ENCODE measurements around the gene KCNN3.

Gene KCNN3

GRCh38 chr1:154755858-154756730 is 114.0 kb downstream of the KCNN3 start:
- H3K4me3 ChIP-seq (ENCODE audit: control insufficient read depth, low read depth, low read length): no peak overlapping the region
- no peak for TF ChIP-seq CTCF (conservative IDR thresholded peaks at IDR 0.05; ENCODE audit: control insufficient read depth, insufficient read depth, low read depth, low read length)
- DNase-seq (ENCODE audit: low read depth): peak; percentile 44

GRCh38 chr1:154753426-154753825 is 116.7 kb downstream of the KCNN3 start:
- no peak for DNase-seq (ENCODE audit: low read depth)
- H3K4me3 ChIP-seq (ENCODE audit: control insufficient read depth, low read depth, low read length): no peak overlapping the region
- TF ChIP-seq CTCF (conservative IDR thresholded peaks at IDR 0.05; ENCODE audit: control insufficient read depth, insufficient read depth, low read depth, low read length): no peak

DNA sequence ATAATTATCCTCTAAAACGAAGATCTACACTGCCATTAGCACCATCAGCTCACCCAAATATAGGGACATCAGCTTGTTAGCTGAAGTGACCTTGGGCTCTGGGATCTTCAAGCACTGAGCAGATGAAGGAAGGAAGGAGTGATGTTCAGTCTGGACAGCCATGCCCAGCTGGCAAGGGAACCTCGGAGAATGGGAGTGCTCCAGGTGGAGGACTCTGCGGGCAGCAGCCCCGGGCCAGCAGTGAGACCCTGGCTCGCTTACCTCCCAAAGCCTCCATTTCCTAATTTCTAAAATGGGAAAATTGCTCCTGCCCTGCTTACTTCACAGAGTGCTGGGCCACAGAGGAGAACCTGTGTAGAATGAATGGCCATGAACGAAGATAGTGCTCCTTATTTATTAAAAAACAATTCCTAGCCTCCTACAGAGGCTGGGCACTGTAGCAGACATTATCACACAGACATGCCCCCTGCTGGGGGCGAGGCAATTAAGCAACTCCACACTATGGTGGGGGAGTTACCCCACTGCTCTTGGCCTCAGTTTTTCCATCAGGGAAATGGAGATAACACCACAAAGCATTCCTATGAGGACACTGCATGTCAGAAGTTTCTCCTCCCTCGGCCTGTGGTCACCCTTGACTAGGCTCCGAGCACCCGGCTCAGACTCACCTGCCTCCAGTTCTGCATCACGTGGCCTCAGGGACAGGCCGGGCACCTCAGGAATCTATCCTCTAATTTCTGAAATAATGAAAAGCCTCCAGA is 117.6 kb downstream of the KCNN3 start:
- TF ChIP-seq CTCF (conservative IDR thresholded peaks at IDR 0.05; ENCODE audit: control insufficient read depth, insufficient read depth, low read depth, low read length): no peak
- H3K4me3 ChIP-seq (ENCODE audit: control insufficient read depth, low read depth, low read length): no peak overlapping the region
- no peak for DNase-seq (ENCODE audit: low read depth)

DNA sequence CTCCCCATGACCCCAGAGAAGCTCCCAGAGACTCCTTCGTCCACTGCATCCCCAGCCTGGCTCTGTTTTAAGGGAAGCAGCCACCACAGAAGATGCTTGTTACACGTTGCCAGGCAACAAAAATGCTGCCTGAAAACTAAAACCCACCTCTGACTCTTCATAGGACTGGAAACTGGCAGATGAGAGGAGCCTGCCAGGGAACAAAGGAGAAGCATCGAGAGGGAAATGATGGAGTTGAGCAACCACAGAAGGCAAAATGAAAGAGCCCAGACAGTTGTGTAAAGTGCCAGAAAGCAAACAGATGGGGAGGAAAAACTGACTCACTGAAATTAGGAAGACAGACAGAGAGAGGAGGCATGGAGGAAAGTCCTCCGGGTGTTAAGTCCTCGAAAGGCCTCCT is 118.4 kb downstream of the KCNN3 start:
- peak; percentile 76 for DNase-seq (ENCODE audit: low read depth)

DNA sequence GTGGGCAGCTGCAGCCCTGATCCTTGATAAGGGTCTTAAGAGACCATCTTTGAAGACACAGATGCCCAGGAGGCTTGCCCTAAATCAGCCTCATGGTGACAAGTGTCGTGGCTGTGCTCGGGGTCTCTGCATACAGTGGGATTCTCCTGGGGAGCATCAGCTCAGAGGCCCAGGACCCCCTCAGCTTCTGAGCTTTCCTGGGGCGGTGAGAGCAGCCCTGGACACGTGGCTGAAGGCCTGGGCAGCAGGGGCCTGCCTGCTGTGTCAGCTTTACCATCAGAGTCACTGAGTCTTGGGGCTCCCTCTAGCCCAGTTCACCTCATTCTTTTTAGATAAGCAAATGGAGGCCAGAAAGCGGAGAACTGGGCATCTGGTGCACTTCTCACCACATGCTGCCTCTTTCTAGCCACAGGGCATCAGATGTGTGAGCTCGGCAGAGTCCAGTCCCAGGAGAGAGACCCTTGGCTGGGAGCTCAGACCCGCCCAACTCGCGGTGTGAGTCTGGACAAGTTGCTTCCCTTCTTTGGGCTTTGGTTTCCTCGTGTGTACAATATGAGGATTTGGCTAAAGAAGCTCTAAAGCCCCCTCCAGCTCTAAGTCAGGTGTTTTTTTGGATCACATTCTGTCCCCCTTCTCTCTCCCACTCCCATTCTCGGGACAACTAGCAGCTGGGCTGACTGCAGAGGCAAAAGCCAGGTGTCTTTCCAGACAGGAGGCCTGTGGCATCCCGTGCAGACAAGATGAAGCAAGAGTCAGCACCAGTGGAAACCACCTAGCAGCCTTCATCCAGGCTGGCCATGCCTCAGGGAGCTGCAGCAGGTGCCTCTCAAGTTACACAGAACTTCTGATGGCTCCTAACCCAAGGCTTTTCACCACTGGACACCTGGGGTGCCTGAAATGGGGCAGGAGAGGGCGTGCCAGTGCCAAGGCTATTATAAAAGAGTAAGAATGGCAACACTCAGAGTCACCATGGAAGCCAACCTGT is 119.1 kb downstream of the KCNN3 start:
- no peak overlapping the region for H3K4me3 ChIP-seq (ENCODE audit: control insufficient read depth, low read depth, low read length)
- DNase-seq (ENCODE audit: low read depth): no peak
- no peak for TF ChIP-seq CTCF (conservative IDR thresholded peaks at IDR 0.05; ENCODE audit: control insufficient read depth, insufficient read depth, low read depth, low read length)

More for the DNA sequence above, 118.4 kb downstream of the KCNN3 start:
- no peak overlapping the region for H3K4me3 ChIP-seq (ENCODE audit: control insufficient read depth, low read depth, low read length)
- no peak for TF ChIP-seq CTCF (conservative IDR thresholded peaks at IDR 0.05; ENCODE audit: control insufficient read depth, insufficient read depth, low read depth, low read length)
